HEK293 (cell line): ENCODE results near the gene AKT3.
A peak's percentile ranks its signal among the peaks of the same experiment; 100 is the strongest.

ENCODE experiments used
- CTCF ChIA-PET: fragments of 350-600 bp; formaldehyde crosslinking; extraction: SDS; loops from one replicate; lab custom pipeline; 2021; ENCODE audit warnings: antibody characterized with exemption; lab: Yijun Ruan, JAX
- POLR2A ChIA-PET: fragments of 300-600 bp; formaldehyde crosslinking; extraction: SDS; loops from one replicate; lab custom pipeline; 2020; ENCODE audit warnings: antibody characterized with exemption, inconsistent platforms; lab: Yijun Ruan, JAX
- H3K27ac ChIP-seq: fragments of 200-500 bp; sonication (Bioruptor generic); 2 replicates; pipeline ENCODE4 v1.5.1; 2014; ENCODE audit warnings: low read depth, low read length, control low read depth, inconsistent platforms; ENCODE audit errors: extremely low read depth
- H3K36me3 ChIP-seq, 2 experiments: fragments of 200-500 bp in 1 of 2; sonication (Bioruptor generic) in 1 of 2; 1 replicate in 1 of 2; 2 replicates in 1 of 2; pipeline ENCODE4 v1.5.1; 2014 to 2017; ENCODE audit warnings: inconsistent platforms in 2 of 2, low read length in 2 of 2; ENCODE audit not compliant: control insufficient read depth in 2 of 2, insufficient read depth in 1 of 2
- H3K4me1 ChIP-seq: fragments of 200-500 bp; sonication (Bioruptor generic); 2 replicates; pipeline ENCODE4 v1.5.1; 2014; ENCODE audit warnings: mild to moderate bottlenecking, low read length, inconsistent platforms; ENCODE audit not compliant: control insufficient read depth, insufficient read depth
- H3K4me3 ChIP-seq: 2 replicates; pipeline ENCODE4 v1.5.1; 2011; ENCODE audit warnings: low read depth, mild to moderate bottlenecking, control low read depth, low read length, moderate library complexity
- H3K9me3 ChIP-seq: fragments of 200-500 bp; sonication (Bioruptor generic); 2 replicates; pipeline ENCODE4 v1.5.1; 2014; ENCODE audit warnings: low read depth, low read length, inconsistent platforms; ENCODE audit not compliant: control insufficient read depth, insufficient read depth
- AEBP2 ChIP-seq: fragments of 450-650 bp; formaldehyde crosslinking; IDR thresholded peaks from 2 replicates; pipeline ENCODE4 v1.5.1; 2016; ENCODE audit warnings: missing biosample characterization, missing genetic modification characterization, borderline replicate concordance
- CTCF ChIP-seq: fragments of 450-650 bp; formaldehyde crosslinking; IDR thresholded peaks from 2 replicates; pipeline ENCODE4 v1.5.1; 2016; ENCODE audit warnings: missing biosample characterization, missing genetic modification characterization
- HIC1 ChIP-seq: fragments of 450-650 bp; formaldehyde crosslinking; IDR thresholded peaks from 2 replicates; pipeline ENCODE4 v1.5.1; 2016; ENCODE audit warnings: missing biosample characterization, missing genetic modification characterization
- KLF1 ChIP-seq: fragments of 450-650 bp; formaldehyde crosslinking; IDR thresholded peaks from 2 replicates; pipeline ENCODE4 v1.5.1; 2016; ENCODE audit warnings: missing biosample characterization, missing genetic modification characterization
- PRDM1 ChIP-seq: fragments of 450-650 bp; formaldehyde crosslinking; IDR thresholded peaks from 2 replicates; pipeline ENCODE4; 2016; ENCODE audit warnings: missing biosample characterization, missing genetic modification characterization
- SP3 ChIP-seq: fragments of 450-650 bp; formaldehyde crosslinking; IDR thresholded peaks from 2 replicates; pipeline ENCODE4 v1.5.1; 2016; ENCODE audit warnings: missing biosample characterization, missing genetic modification characterization
- SP7 ChIP-seq: fragments of 450-650 bp; formaldehyde crosslinking; IDR thresholded peaks from 2 replicates; pipeline ENCODE4 v1.5.1; 2016; ENCODE audit warnings: missing biosample characterization, missing genetic modification characterization
- ZBTB20 ChIP-seq: fragments of 450-650 bp; formaldehyde crosslinking; IDR thresholded peaks from 2 replicates; pipeline ENCODE4 v1.5.1; 2016; ENCODE audit warnings: missing biosample characterization, missing genetic modification characterization
- ZBTB48 ChIP-seq: fragments of 450-650 bp; formaldehyde crosslinking; IDR thresholded peaks from 2 replicates; pipeline ENCODE4 v1.5.1; 2016; ENCODE audit warnings: missing biosample characterization, missing genetic modification characterization
- ZNF133 ChIP-seq: fragments of 450-650 bp; formaldehyde crosslinking; IDR thresholded peaks from 2 replicates; pipeline ENCODE4 v1.5.1; 2016; ENCODE audit warnings: missing biosample characterization, missing genetic modification characterization
- ZNF16 ChIP-seq: fragments of 450-650 bp; formaldehyde crosslinking; IDR thresholded peaks from 2 replicates; pipeline ENCODE4 v1.5.1; 2016; ENCODE audit warnings: low read depth, missing biosample characterization, missing genetic modification characterization
- ZNF202 ChIP-seq: fragments of 450-650 bp; formaldehyde crosslinking; IDR thresholded peaks from 2 replicates; pipeline ENCODE4 v1.5.1; 2016; ENCODE audit warnings: missing biosample characterization, missing genetic modification characterization, borderline replicate concordance
- ZNF280C ChIP-seq: fragments of 450-650 bp; formaldehyde crosslinking; IDR thresholded peaks from 2 replicates; pipeline ENCODE4 v1.5.1; 2016; ENCODE audit warnings: missing biosample characterization, missing genetic modification characterization
- ZNF521 ChIP-seq: fragments of 450-650 bp; formaldehyde crosslinking; IDR thresholded peaks from 2 replicates; pipeline ENCODE4 v1.5.1; 2017; ENCODE audit warnings: missing biosample characterization, mild to moderate bottlenecking, missing genetic modification characterization
- ZNF548 ChIP-seq: fragments of 450-650 bp; formaldehyde crosslinking; IDR thresholded peaks from 2 replicates; pipeline ENCODE4 v1.5.1; 2016; ENCODE audit warnings: missing biosample characterization, missing genetic modification characterization
- ZNF660 ChIP-seq: fragments of 450-650 bp; IDR thresholded peaks from 2 replicates; pipeline ENCODE4 v1.5.1; 2018; ENCODE audit warnings: missing biosample characterization, mild to moderate bottlenecking, missing genetic modification characterization
- ZNF785 ChIP-seq: fragments of 450-650 bp; formaldehyde crosslinking; IDR thresholded peaks from 2 replicates; pipeline ENCODE4 v1.5.1; 2016; ENCODE audit warnings: missing biosample characterization, missing genetic modification characterization
- ZSCAN18 ChIP-seq: fragments of 450-650 bp; formaldehyde crosslinking; IDR thresholded peaks from 2 replicates; pipeline ENCODE4 v1.5.1; 2016; ENCODE audit warnings: missing biosample characterization, missing genetic modification characterization

AKT3 gene

GRCh38 chr1:243791586-243792267 is 58.3 kb downstream of the AKT3 start:
- ChIA-PET CTCF (interaction anchor here (0.7 to 2.0 kb wide), 3 partner anchors 9 to 448 kb away, joined by 4 to 6 read pairs (median 4); no protein-coding TSS in a partner anchor), POLR2A (no interaction called here)
- H3K4me3 ChIP-seq: no peak overlapping the region
- H3K9me3 ChIP-seq: no peaks in the 10 kb centered on the region
- peaks cover 10% of the 10 kb centered on the region for H3K4me1 ChIP-seq
- H3K27ac ChIP-seq: no peak overlapping the region
- H3K36me3 ChIP-seq: no peaks in the 10 kb centered on the region; a peak in 1 of 3 replicates
- TF ChIP-seq ZNF660: no peak
- TF ChIP-seq ZNF280C (tag by site-specific recombination): no peak
- TF ChIP-seq AEBP2 (tag by site-specific recombination): no peak
- TF ChIP-seq ZNF785: no peak
- TF ChIP-seq HIC1 (tag by site-specific recombination): no peak
- TF ChIP-seq ZNF548 (tag by site-specific recombination): no peak
- no peak for TF ChIP-seq KLF1 (tag by site-specific recombination)
- no peak for TF ChIP-seq CTCF (tag by site-specific recombination)
- TF ChIP-seq ZSCAN18: no peak
- no peak for TF ChIP-seq ZNF16 (tag by site-specific recombination)
- no peak for TF ChIP-seq SP7 (tag by site-specific recombination)
- no peak for TF ChIP-seq ZBTB20
- TF ChIP-seq ZNF202 (tag by site-specific recombination): no peak
- TF ChIP-seq ZNF521: no peak

- POLR2A ChIA-PET: no interaction called here
- CTCF ChIA-PET: interaction anchor here (0.6 to 0.7 kb wide), 2 partner anchors 11 to 37 kb away, joined by 3 to 4 read pairs; no protein-coding TSS in a partner anchor
- no peak overlapping the region for H3K4me3 ChIP-seq
- H3K9me3 ChIP-seq: no peaks in the 10 kb centered on the region
- H3K36me3 ChIP-seq: no peaks in the 10 kb centered on the region; a peak in 1 of 3 replicates
- H3K27ac ChIP-seq: no peak overlapping the region
- TF ChIP-seq SP3 (no peak), ZBTB48 (tag by site-specific recombination) (no peak), PRDM1 (tag by site-specific recombination) (peak; percentile 92), ZNF133 (tag by site-specific recombination) (no peak)
- H3K4me1 ChIP-seq: peaks cover 10% of the 10 kb centered on the region
Observed at GRCh38 chr1:243790404-243790803, 59.6 kb downstream of the AKT3 start.
